T-helper 1 cell (primary cell): ENCODE results near the gene LAMTOR5.
A peak's percentile ranks its signal among the peaks of the same experiment; 100 is the strongest.
"Not testable (repeated sequence)": the region's sequence is repeated elsewhere in the genome, so short reads cannot be mapped to it uniquely, and the experiment has no call there.

Source experiments
- DNase-seq, 5 donors: peaks; one replicate each; pipeline ENCODE4 v3.0.0-alpha.2; 2012 to 2020
- total RNA-seq, 4 donors: gene quantifications; one replicate each; lab custom pipeline; 2026; lab: John Stamatoyannopoulos, UW

LAMTOR5 gene
- 18.7 to 40.5 (median 32.0) reads per million in 4 donors for total RNA-seq

DNA sequence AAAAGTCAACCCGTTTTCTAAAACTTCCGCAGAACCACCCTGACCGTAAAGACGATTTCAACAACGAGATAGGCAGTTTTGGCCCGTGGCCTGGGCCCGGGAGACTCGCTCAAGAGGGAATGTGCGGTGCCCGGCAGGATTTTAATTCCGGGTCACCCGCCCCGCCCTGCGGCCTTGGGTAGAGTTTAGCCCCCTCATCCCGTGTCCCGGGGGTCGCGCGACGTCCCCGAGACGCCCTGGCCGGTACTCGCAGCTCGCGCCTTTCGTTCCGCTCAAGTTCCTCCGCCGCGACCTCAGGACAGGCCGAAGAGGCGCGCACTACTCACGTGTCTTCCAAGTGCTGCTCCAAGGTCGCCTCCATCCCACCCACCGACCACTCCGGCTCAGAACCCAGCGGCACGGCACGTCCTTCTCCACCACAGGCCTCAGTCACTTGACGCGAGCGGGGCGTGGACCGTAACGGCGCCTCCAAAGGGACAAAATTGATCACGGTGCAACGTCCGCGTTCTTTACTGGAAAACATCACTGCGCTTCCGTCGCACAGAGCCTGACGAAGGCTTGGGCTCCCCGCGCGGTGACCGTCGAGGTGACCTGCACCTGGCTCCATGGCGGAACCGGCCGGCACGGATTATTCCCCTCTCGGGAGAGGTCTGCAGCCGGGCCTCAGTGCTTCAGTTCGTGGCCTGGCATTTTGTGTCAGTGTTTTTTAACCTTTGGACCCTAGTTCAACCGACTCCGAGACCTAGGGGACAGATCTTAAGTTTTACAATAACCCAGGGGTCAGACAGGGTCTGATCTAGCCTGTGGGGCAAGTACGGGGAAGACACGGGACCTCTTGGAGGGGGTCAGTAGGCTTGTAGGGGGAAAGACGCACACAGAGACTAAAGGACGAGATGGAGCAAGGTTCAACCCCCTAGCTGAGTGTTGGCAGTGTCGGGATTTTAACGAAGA, at the start of gene LAMTOR5:
TSS of gene LAMTOR5 (minus strand) at position 435 of the 951 bp plus-strand sequence. CDS start at position 361, 74 bp downstream.
- DNase-seq, result peak; percentile 75 to 93 (median 83)

DNA sequence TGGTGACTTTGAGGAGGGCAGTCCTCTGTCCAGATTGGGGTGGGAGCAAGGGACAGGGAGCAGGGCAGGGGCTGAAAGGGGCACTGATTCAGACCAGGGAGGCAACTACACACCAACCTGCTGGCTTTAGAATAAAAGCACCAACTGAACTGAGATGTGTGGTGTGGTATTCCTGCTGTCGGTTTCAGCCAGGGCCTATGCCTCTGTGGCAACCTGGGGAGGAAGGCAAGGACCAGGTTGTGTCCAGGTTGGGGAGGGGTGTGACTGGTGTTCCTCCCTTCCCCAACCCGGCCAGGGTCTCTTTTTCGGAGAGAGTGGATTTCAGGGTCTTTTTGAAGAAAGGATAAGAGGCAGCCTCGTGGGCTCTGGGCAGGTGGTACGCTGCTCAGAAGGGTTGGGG, 49.7 kb upstream of the LAMTOR5 start:
- no peak for DNase-seq

DNA sequence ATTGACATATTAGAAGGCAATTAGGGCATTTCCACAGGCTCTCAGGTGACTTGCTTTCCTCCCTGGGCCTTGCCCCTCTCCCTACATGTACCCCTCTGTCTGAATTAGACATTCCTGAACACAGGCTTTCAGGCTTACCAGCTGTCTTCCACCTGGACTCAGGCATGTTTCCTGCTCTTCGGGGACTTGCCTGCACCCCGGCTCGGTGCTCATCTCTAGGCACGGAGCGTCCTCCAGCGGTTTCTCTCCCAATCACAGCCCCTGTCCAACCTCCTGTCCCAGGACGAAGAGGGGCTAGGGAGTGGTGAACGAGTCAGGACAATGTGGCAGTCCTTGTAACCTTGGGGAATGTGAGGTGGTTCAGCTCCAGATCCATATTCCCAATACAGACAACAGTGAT, 47.7 kb upstream of the LAMTOR5 start:
- DNase-seq, result no peak

DNA sequence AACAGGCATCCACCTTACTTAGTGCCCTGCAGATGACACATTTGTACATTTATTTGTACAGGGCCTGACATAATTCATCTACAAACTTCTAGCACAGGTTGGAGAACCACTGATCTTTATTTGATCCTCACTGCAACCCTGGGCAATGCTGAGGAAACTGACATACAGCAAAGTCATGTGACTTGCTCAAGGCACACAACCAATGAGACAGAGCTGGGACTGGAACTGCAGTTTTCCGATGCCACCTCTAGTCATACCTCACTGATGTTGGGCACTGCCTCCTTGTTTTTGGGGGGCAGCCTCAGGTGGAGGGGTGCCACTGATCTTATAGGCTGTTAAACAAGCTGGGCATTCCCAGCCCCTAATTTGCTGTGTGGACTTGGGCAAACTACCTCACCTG, 46.8 kb upstream of the LAMTOR5 start:
- DNase-seq, result no peak

DNA sequence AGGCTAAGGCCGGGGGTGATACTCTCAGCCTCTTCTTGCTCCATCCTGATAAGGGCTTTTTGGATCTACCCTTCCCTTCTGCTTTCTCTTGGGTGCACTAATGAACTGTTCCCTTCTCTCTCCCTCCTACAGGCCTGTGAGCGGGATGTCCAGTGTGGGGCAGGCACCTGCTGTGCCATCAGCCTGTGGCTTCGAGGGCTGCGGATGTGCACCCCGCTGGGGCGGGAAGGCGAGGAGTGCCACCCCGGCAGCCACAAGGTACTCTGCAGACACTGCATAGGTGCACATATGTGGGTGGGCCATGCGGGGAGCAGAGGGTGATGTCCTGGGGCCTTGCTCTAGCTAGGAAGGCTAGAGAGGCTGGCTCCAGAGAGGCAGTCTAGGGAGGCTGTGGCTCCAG, 46.3 kb upstream of the LAMTOR5 start:
- no peak for DNase-seq

DNA sequence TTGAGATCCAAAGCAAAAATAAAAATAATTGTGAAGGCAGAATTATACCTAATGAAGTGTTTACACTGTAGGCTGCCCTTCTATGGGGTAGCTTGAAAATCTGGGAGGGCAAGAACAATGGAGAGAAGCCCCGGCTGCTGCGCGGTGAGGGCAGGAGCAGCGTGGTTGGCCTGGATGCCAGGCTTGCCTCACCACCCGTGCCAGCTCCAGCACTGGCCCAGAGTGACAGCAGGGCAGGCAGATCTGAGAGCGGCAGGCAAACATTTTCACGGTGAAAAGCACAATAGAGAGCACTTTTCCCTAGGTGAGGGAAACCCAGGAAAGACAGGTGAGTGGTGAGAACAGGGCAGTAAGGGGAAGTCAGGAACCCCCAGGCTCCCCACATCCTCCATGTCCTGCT, 44.8 kb upstream of the LAMTOR5 start:
- no peak for DNase-seq

DNA sequence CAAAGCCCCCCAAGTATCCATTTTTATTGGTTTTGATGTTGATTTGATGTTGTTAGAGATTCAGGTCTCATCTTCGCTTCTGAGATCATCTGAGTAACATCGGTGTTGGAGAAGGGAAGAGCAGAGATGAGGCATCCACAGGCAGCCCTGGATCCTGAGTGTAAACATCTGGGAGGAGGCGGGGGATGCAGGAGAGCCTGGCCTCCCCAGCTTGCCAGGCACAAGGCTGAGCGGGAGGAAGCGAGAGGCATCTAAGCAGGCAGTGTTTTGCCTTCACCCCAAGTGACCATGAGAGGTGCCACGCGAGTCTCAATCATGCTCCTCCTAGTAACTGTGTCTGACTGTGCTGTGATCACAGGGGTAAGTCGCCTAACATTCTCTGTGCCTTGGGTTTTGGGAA, 43.4 kb upstream of the LAMTOR5 start, which contains the start of gene PROK1:
TSS of gene PROK1 (plus strand) at position 221 of the 400 bp plus-strand sequence. CDS start at position 289, 68 bp downstream.
- DNase-seq, result no peak

DNA sequence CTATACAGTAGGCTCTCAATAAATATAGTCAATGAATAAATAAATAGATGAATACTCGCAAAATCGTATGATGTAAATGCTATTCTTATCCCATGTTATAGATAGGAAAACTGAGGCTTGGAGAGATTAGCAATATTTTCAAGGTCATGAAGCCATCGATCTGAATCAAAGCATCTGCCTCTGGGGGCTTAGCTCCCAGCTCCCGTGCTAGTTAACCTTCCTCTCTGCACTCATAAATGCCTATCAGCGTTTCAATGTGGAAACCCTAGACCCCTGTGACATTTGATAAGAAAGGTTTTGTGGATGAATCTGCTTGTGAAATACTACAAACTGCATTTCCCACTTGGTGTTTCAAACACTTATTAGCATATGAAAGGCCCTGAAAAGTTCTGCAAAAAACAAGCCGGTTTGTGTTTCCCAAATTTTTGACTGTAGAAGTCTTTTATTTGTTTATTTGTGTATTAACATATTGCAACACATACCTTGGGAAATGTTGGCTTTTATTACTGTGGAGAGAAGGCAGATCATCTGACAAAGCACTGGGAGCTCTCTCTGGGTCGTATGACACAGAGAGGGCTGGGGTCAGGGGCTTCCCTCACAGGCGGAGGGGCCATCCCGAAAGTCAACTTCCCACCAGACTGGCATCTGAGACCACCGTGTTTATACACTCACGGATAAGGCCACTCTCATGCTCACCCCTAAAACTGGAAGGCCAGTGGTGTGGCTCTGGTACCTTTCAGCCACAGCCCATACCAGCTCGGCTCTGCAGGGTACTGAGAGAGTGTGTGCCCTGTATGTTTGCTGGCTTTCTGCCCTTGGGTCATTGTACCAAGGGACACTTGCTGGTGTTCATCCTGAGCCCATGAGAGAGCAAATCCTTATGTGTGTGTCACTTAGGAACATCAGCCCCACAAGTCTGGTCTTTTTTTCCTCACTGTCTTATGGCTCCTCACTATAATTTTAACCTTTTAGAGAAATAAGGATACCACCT, 42.5 kb upstream of the LAMTOR5 start:
- DNase-seq, result no peak

DNA sequence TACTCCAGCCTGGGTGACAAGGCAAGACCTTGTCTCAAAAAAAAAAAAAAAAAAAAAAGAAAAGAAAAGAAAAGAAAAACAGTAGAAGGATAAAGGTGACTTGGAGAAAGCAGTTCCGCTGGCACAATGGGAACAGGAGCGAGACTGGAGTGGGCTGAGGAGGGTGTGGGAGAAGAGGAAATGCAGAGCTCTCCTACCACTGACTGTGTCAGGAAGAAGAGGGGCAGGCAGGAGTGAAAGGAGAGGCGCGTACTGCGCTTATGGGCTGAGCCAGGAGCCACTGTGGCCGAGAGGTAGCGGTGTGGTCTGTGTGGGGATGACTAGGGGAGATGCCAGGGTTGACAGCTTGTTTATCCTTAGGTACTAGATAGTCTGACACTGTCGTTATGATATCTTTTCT, 37.1 kb upstream of the LAMTOR5 start:
- DNase-seq, result no peak

DNA sequence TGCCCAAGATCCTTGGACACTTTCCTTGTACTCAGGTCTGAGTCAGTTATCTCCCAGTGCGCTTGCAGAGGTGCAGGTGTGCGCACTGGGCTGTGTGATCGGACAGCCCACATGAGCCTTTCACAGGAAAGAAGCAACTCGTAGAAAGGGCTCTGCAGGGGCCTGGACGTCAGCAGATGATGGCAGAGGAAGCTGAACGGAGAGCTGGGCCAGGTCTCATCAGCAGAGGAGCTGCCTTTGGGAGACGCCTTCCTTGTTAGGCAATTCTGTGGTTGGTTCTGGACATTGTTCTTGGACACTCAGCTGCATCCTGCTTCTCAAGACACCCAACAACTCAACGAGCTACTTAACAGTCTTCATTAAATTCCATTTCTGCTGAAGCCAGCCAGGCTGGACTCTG, 36.0 kb upstream of the LAMTOR5 start:
- DNase-seq, result no peak

DNA sequence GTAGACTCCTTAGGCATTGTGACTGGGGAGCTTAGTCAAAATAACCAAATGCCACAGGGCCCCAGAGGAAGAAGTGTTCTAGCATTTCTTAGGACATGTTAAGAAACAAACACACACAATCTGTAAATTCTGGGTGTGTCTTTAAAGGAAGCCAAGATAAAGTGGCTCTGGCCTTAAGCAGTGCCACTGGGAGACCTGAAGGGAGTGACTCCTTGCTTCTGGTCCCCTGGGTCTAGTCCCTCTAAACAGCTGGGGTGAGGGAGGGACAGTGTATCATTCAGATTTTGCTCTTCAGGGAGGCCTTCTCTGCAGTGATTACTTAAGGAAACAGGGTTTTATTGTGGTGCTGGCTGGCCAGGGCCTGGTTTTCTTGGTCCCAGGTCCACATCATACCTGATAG, 34.4 kb upstream of the LAMTOR5 start:
- DNase-seq, result no peak

DNA sequence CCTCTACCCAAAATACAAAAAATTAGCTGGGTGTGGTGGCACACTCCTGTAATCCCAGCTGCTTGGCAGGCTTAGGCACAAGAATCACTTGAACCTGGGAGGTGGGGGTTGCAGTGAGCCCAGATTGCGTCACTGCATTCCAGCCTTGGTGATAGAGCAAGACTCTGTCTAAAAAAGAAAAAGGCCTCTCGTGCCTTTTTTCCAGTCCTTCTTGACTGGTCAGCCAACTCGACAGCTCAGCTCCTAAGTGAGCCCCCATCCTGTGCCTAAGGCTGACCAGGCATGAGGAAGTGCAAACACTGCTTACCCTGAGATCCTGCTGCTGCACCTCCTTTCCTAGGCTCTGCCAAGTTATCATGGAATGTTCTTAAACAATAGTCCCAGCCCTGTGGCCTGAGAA, 33.4 kb upstream of the LAMTOR5 start:
- no peak for DNase-seq

DNA sequence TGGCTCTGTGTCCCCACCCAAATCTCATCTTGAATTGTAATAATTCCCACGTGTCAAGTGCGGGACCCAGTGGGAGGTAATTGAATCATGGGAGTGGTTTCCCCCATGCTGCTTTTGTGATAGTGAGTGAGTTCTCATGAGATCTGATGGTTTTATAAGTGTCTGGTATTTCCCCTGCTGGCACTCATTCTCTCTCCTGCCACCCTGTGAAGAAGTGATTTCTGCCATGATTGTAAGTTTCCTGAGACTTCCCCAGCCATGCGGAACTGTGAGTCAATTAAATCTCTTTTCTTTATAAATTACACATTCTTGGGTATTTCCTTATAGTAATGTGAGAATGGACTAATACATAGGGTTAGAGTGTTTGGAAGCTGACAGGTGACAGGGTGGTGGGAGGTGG, 32.4 kb upstream of the LAMTOR5 start:
- not testable (repeated sequence) for DNase-seq

DNA sequence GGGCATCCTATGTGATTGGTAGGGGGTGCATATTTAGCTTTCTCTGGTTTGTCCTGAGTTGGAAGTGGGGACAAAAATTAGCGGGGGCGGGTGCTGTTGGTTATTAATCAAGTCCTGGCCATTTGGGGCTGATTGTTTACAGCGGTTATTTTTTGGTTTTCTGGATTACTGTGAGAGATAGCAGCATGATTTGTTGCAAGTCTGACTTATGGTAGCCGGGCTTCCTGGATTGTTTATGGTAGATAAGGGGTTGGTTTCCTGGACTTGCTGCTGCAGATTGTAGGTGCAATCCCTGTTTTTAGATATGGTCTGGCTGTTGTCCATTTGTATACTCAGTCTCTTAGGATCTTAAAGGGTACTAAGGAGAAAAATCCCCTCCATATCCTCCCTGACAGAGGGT, 31.4 kb upstream of the LAMTOR5 start:
- DNase-seq, result no peak

DNA sequence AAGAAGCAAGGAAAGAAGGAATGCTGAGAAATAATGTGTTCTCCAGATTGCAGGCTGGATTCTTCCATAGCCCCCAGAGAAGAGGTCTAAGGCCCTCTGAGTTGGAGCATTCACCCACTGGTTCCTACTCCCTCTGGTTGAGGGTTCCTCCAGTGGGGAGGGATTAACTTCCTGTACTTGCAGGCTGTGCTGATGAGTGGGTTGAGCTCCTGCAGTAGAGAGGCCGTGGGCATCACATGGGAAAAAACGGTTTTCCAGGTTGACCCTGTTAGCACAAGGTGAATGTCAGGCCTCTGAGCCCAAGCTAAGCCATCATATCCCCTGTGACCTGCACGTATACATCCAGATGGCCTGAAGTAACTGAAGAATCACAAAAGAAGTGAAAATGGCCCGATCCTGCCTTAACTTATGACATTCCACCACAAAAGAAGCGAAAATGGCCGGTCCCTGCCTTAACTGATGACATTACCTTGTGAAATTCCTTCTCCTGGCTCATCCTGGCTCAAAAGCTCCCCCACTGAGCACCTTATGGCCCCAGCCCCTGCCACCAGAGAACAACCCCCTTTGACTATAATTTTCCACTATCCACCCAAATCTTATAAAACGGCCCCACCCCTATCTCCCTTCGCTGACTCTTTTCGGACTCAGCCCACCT, 30.3 kb upstream of the LAMTOR5 start:
- DNase-seq, result not testable (repeated sequence)

DNA sequence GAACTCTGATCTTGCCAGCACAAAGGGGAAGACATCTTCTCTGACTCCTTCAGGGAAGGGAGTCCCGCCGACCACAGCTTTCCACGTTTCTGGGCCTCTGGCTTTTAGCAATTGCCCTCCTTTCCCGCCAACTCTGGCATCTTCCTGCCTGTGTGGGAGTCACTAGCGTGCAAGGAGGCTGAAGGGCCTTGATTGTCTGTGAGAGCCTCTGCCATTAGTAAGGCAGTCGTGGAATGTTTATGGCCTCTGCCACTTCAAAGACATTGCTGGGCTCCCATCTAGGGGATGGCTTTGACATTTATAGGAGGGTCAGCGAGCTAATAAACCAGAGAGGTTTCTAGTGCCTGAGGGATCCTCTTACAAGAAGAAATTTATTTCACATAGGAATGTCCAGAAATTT, 29.1 kb upstream of the LAMTOR5 start:
- DNase-seq, result no peak

DNA sequence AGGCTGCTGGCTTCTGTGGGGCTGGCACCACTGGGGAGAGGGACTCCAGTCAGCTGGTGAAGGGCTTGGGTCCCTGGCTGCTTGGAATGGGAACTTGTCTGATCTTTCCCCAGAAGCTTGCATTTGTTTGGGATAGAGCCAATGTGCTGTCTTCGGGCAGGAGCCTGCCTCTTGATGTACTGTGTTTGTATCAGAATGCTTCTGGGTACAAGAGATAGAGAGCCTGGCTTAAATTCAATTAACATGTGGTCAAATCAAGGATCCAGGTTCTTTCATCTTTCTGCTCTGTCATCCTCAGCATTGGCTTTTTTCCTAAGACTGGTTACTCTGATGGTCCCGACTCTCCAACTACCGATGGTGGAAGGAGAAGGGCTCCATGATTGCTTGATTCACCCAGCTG, 27.5 kb upstream of the LAMTOR5 start:
- no peak for DNase-seq

DNA sequence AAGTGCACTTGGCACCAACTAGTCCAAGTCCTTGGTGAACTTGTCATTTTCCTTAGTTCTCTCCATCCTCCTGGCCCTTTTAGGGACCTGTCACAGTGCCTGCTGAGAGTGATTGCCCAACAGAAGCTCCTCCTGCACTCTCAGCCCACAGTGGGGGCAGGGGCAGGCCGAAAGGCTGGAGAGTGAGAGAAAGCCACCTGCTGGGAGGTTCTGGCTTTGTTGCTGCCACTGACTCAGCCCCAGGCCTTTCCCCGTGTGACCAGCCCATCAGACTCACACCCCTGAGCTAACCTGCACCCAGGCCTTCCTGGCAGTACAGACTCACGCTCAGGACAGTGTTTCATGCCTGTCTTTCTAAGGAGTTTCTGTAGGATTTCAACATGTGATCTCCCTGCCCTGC, 26.3 kb upstream of the LAMTOR5 start:
- DNase-seq, result no peak

DNA sequence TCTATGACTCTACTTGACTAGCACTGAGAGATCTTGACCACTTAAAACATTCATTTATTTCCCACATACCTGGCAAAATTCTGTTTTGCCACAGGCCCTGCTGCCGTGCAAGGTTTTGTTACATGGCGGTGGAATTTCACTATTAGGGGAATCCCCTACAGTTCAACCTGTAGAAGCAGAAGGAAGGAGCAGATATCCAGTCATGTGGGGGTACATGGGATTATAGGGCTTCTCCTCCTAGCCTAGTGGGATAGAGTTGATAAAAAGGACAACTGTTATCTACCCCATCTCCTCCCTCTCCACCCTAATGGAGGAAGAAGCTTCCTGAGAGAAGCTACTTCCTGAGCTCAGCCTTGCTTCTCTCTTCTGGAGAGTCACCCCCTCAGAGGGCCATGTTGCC, 25.7 kb upstream of the LAMTOR5 start:
- no peak for DNase-seq

DNA sequence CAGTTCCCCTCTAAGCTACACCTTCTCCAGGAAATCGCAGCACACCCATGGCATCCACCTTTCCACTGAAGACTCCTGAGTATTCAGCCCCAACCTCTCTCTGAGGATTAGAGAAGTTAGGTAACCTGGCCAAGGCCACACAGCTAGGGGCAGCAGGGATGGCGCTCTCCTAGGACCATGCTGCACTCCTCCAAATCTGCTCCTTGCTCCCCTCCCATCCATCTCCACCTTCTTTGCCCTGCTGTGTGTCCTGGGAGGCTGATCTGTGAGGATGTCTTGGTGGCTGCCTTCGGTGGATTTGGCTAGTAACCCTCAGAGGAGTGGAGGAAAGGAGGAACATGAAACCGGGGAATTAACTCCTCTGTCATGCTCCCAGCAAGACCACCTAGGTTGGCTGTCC, 23.4 kb upstream of the LAMTOR5 start:
- DNase-seq, result no peak

DNA sequence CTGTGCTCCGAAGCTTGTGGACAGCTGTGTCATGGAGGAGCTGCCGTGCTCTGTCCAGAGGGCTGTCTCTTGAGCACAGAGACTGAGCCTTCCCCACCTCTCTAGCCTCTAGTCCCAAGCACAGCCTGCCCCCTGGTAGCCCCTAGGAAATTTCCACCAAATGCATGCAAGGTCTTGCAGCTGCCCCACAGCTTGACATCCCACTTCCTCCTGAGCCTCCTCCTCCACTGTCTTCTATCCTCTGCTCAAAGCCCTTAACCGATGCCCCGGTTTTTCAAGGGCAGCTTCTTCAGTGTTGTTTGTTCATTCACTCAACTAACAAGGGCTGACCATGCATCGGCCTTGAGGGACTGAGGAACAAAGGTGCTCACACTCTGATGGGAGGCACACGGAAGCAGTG, 22.9 kb upstream of the LAMTOR5 start:
- no peak for DNase-seq

DNA sequence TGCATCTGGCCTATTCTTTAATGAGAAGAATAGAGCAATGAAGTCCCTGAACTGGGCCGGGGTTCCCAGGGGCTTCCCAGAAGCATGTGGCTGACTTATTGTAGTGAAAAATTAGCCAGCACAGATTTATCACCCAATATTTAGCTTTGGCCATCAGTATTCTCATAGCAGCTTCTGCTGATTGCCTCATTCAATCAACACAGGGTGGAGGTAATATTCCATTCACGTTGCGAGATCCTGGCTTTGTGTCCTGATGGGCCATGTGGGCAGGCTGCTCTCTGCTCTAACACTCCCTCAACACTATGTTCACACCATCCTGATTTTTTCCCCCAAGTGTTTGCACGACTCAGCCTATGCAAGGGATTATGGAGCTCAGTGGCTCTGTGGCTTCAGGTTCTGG, 21.5 kb upstream of the LAMTOR5 start:
- DNase-seq, result no peak

DNA sequence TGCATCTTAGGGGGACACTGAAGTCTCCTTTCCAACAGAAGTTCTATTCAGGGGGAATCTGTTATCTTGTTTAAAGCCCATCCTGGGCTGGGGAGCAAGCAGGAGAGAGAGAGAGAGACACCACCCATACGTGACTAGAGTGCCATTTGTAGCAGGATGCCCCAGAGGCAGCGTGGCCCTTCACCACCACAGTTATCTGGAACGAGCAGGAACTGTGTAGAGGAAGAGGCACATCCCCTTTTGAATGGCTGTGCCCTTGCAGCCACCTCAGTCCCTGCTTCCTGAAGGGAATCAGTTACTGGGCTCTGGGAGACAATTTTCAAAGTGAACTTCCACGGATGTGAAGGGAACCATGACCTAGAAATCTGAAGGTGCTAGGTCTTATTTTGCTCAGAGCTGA, 19.4 kb upstream of the LAMTOR5 start:
- DNase-seq, result no peak
